GM12892 (cell line): ENCODE measurements around the gene QDPR.

ENCODE experiments used
- POLR2A ChIP-seq: IDR thresholded peaks from 2 replicates; pipeline ENCODE4 v1.6.1; 2011; ENCODE audit warnings: low read depth, low read length, control low read depth
- POLR2AphosphoS5 ChIP-seq: IDR thresholded peaks from 2 replicates; pipeline ENCODE4 v1.6.1; 2011; ENCODE audit warnings: low read depth, low read length, control low read depth
- TAF1 ChIP-seq: IDR thresholded peaks from 2 replicates; pipeline ENCODE4 v1.6.1; 2011; ENCODE audit warnings: low read depth, mild to moderate bottlenecking, control low read depth, low read length, borderline replicate concordance

- TF ChIP-seq TAF1 (no peak), POLR2A (no peak), POLR2AphosphoS5 (no peak)
Observed at GRCh38 chr4:17514865-17515264, 3.0 kb upstream of the QDPR start, which contains the start of gene CLRN2.
